HL-60 (cell line): Measurements from ENCODE around the gene CYSRT1.

Experiments
- DNase-seq, 2 experiments: peaks; one replicate each; pipeline ENCODE4 v3.0.0-alpha.2; 2010 to 2020; ENCODE audit warnings: low read depth in 1 of 2, low spot score in 1 of 2
- H3K27ac ChIP-seq: fragments of 250-450 bp; sonication (Bioruptor Pico); replicated peaks from 2 replicates; pipeline ENCODE4 v1.5.1; 2020; ENCODE audit warnings: mild to moderate bottlenecking, moderate library complexity
- H3K27me3 ChIP-seq: fragments of 250-450 bp; sonication (Bioruptor Pico); 2 replicates; pipeline ENCODE4 v1.5.1; 2021; ENCODE audit warnings: mild to moderate bottlenecking, moderate library complexity; ENCODE audit not compliant: insufficient read depth, poor library complexity, severe bottlenecking
- H3K4me3 ChIP-seq: replicated peaks from 2 replicates; pipeline ENCODE4 v1.5.1; 2011; ENCODE audit warnings: mild to moderate bottlenecking, control low read depth, low read length; ENCODE audit not compliant: insufficient read depth
- GABPA ChIP-seq: IDR thresholded peaks from 2 replicates; pipeline ENCODE4 v1.6.1; 2012; ENCODE audit warnings: low read depth
- POLR2AphosphoS5 ChIP-seq: IDR thresholded peaks from 2 replicates; pipeline ENCODE4 v1.6.1; 2012; ENCODE audit warnings: low read depth
- SPI1 ChIP-seq: IDR thresholded peaks from 2 replicates; pipeline ENCODE4 v1.6.1; 2012; ENCODE audit warnings: low read depth, mild to moderate bottlenecking, borderline replicate concordance
- TF ChIP-seq, protein P1 (sequence below): IDR thresholded peaks from 2 replicates; pipeline ENCODE4 v1.6.1; 2012; ENCODE audit warnings: low read depth; ENCODE audit not compliant: insufficient replicate concordance
- TF ChIP-seq, protein P2 (sequence below): IDR thresholded peaks from one replicate; pipeline ENCODE4 v1.5.1; 2011; ENCODE audit warnings: low read length, control low read depth, inconsistent platforms; ENCODE audit not compliant: insufficient read depth

CYSRT1 gene

DNA sequence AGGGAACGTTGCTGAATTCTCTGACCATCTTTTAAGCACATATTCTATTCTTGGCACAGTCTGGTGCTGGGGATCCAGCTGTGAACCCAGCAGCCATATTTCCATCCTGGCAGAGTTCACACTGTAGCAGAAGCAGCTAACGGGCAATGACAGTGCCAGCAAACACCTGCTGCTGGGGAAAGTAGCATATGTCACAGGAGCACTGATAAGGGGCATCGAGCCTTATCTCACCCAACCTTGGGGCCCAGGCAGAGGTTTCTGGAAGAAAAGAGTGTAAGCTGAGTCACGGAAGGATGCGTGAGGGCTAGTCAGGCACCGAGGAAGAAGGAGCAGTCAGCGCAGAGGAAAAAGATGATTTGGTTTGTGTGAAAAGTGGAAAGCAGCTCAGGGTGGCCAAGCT lies 18.4 kb upstream of the CYSRT1 start:
- 0 out of 2 replicates have a peak, but pooled peaks have one; percentile 6 for TF ChIP-seq POLR2AphosphoS5
- TF ChIP-seq SPI1, result no peak
- Histone ChIP-seq H3K4me3 (peak overlapping the region; percentile 96), H3K27me3 (no peaks in the 10 kb centered on the region), H3K27ac (peak overlapping the region; percentile 80)
- no peak for DNase-seq

DNA sequence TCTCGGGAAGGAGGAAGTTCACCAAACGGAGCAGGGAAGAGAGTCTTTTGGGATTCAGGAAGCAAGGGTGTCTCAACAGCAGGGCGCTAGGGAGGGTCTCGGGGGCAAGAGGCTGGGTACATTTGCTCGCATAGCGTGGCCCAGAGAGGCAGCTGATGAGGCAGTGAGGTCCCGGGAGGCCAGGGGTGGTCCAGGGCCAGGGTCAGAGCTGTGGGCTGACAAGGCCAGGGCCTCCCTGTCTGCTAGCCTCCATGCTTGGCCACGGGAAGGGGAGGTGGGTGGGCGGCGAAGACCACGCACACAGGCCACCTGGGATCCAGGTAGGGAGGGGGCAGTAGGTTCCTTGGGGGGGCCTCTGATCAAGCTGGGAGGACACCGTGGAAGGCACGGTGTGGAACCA lies 13.4 kb upstream of the CYSRT1 start:
- DNase-seq, result no peak
- TF ChIP-seq SPI1, result no peak
- TF ChIP-seq, protein P1, sequence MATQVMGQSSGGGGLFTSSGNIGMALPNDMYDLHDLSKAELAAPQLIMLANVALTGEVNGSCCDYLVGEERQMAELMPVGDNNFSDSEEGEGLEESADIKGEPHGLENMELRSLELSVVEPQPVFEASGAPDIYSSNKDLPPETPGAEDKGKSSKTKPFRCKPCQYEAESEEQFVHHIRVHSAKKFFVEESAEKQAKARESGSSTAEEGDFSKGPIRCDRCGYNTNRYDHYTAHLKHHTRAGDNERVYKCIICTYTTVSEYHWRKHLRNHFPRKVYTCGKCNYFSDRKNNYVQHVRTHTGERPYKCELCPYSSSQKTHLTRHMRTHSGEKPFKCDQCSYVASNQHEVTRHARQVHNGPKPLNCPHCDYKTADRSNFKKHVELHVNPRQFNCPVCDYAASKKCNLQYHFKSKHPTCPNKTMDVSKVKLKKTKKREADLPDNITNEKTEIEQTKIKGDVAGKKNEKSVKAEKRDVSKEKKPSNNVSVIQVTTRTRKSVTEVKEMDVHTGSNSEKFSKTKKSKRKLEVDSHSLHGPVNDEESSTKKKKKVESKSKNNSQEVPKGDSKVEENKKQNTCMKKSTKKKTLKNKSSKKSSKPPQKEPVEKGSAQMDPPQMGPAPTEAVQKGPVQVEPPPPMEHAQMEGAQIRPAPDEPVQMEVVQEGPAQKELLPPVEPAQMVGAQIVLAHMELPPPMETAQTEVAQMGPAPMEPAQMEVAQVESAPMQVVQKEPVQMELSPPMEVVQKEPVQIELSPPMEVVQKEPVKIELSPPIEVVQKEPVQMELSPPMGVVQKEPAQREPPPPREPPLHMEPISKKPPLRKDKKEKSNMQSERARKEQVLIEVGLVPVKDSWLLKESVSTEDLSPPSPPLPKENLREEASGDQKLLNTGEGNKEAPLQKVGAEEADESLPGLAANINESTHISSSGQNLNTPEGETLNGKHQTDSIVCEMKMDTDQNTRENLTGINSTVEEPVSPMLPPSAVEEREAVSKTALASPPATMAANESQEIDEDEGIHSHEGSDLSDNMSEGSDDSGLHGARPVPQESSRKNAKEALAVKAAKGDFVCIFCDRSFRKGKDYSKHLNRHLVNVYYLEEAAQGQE, result no peak
- peak; percentile 63 for TF ChIP-seq POLR2AphosphoS5
- no peak for TF ChIP-seq GABPA
- TF ChIP-seq, protein P2, sequence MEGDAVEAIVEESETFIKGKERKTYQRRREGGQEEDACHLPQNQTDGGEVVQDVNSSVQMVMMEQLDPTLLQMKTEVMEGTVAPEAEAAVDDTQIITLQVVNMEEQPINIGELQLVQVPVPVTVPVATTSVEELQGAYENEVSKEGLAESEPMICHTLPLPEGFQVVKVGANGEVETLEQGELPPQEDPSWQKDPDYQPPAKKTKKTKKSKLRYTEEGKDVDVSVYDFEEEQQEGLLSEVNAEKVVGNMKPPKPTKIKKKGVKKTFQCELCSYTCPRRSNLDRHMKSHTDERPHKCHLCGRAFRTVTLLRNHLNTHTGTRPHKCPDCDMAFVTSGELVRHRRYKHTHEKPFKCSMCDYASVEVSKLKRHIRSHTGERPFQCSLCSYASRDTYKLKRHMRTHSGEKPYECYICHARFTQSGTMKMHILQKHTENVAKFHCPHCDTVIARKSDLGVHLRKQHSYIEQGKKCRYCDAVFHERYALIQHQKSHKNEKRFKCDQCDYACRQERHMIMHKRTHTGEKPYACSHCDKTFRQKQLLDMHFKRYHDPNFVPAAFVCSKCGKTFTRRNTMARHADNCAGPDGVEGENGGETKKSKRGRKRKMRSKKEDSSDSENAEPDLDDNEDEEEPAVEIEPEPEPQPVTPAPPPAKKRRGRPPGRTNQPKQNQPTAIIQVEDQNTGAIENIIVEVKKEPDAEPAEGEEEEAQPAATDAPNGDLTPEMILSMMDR, result no peak
- H3K4me3 ChIP-seq, result no peak overlapping the region

DNA sequence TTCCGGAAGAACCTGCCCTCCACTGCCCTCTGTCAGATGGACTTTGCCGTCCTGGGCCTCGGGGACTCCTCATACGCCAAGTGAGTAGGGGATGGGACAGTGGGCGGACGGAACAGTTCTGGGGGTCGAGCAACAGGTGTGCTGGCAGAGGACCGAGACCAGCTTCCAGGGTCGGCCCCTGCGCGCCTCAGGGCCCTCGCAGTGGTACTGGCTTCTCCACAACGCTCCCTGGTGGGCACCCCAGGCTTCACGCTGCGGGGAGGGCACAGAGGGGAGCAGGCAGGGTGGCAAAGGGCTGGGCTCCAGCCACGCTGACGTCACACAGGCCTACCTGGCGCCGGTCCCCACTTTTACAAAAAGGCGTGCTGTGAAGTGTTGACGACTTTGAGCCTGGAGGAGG lies 12.5 kb upstream of the CYSRT1 start:
- no peaks in the 10 kb centered on the region for H3K27me3 ChIP-seq
- H3K27ac ChIP-seq, result no peak overlapping the region
- DNase-seq, result no peak
- no peak overlapping the region for H3K4me3 ChIP-seq
- TF ChIP-seq SPI1 (no peak), POLR2AphosphoS5 (no peak), GABPA (no peak)
- TF ChIP-seq, protein P2, result no peak
- TF ChIP-seq, protein P1, result no peak

More for the DNA sequence above, 13.4 kb upstream of the CYSRT1 start:
- Histone ChIP-seq H3K27ac (no peak overlapping the region), H3K27me3 (no peaks in the 10 kb centered on the region)

DNA sequence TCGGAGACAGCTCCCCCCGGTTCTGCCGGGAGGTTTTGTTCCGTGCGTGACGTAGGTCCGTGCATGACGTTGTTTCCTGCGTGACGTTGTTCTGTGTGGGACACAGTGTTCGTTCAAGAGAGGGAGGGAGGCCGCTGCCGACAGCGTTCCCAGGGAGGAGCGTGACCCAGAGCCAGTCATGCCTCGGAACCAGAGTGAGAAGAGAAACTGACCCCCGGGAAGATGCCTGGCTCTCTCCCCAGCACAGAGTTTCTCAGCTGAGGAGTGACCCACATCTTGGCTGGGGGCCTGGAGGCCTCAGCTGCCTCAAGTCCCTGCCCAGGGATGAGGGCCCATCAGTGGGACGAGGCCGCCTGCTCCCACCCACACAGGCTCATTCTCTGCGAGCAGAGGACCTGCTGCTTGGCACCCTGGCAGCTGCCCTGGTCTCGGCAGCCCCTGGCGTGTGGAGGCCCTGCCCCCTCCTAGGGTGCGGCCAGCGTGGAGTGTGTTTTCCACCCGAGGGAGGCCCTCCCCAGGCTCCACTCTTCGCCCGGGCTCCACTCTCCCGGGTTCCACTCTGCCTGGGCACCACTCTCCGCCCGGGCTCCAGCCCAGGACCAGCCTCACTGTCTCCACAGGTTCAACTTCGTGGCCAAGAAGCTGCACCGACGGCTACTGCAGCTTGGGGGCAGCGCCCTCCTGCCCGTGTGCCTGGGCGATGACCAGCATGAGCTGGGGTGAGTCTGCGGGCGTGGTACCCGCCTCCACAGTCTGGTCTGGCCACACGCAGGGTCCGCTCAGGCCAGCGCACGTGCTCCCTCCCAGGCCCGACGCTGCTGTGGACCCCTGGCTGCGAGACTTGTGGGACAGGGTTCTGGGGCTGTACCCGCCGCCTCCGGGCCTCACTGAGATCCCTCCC lies 11.6 kb upstream of the CYSRT1 start:
- no peak for DNase-seq
- H3K4me3 ChIP-seq, result no peak overlapping the region
- H3K27ac ChIP-seq, result no peak overlapping the region
- TF ChIP-seq, protein P2, result peak; percentile 8
- TF ChIP-seq SPI1, result no peak
- TF ChIP-seq, protein P1, result no peak
- no peaks in the 10 kb centered on the region for H3K27me3 ChIP-seq
